ENCODE measurements around the gene C5.
"Not testable (repeated sequence)": the region's sequence is repeated elsewhere in the genome, so short reads cannot be mapped to it uniquely, and the experiment has no call there.

Gene C5

GRCh38 chr9:121050128-121050988 is at the start of gene C5:
Gene C5 (minus strand): TSS chr9:121050275. CDS start chr9:121050246, 29 bp downstream.
- no peak for DNase-seq (ENCODE audit: low spot score)
- no peak for TF ChIP-seq CTCF (IDR thresholded peaks at IDR 0.05)
- Histone ChIP-seq H3K4me3 (no peak within 1 kb of the TSS), H3K27ac (no peak within 1 kb of the TSS)

GRCh38 chr9:121098567-121099198 is 48.6 kb upstream of the C5 start:
- TF ChIP-seq CTCF (IDR thresholded peaks at IDR 0.05), result no peak
- no peak for DNase-seq (ENCODE audit: low spot score)
- H3K4me3 ChIP-seq, result no peak overlapping the region
- no peak overlapping the region for H3K27ac ChIP-seq

- no peak for TF ChIP-seq CTCF (IDR thresholded peaks at IDR 0.05)
- DNase-seq (ENCODE audit: low spot score), result no peak
- Histone ChIP-seq H3K4me3 (no peak overlapping the region), H3K27ac (no peak overlapping the region)
These were observed 45.0 kb upstream of the C5 start for GRCh38 chr9:121095057-121095456.

GRCh38 chr9:121090743-121091142 is 40.7 kb upstream of the C5 start:
- not testable (repeated sequence) for DNase-seq (ENCODE audit: low spot score); H3K27ac ChIP-seq; H3K4me3 ChIP-seq

GRCh38 chr9:121088576-121088975 is 38.5 kb upstream of the C5 start:
- no peak overlapping the region for H3K4me3 ChIP-seq
- no peak overlapping the region for H3K27ac ChIP-seq
- TF ChIP-seq CTCF (IDR thresholded peaks at IDR 0.05), result no peak
- no peak for DNase-seq (ENCODE audit: low spot score)

GRCh38 chr9:121085661-121086060 is 35.6 kb upstream of the C5 start:
- H3K4me3 ChIP-seq, result no peak overlapping the region
- no peak overlapping the region for H3K27ac ChIP-seq
- no peak for DNase-seq (ENCODE audit: low spot score)
- no peak for TF ChIP-seq CTCF (IDR thresholded peaks at IDR 0.05)

GRCh38 chr9:121082075-121082474 is 32.0 kb upstream of the C5 start:
- DNase-seq (ENCODE audit: low spot score), result no peak
- no peak overlapping the region for H3K4me3 ChIP-seq
- TF ChIP-seq CTCF (IDR thresholded peaks at IDR 0.05), result no peak
- H3K27ac ChIP-seq, result no peak overlapping the region
